Measurements from ENCODE around the gene WSB1. TPM values are rescaled to one million over a fixed set of nuclear protein-coding genes. Genes with fewer than 3 reads are reported as not detected.
A peak's percentile ranks its signal among the peaks of the same experiment; 100 is the strongest.

WSB1 gene
- total RNA-seq, 1 donor from 2014 or later, result 270 TPM

DNA sequence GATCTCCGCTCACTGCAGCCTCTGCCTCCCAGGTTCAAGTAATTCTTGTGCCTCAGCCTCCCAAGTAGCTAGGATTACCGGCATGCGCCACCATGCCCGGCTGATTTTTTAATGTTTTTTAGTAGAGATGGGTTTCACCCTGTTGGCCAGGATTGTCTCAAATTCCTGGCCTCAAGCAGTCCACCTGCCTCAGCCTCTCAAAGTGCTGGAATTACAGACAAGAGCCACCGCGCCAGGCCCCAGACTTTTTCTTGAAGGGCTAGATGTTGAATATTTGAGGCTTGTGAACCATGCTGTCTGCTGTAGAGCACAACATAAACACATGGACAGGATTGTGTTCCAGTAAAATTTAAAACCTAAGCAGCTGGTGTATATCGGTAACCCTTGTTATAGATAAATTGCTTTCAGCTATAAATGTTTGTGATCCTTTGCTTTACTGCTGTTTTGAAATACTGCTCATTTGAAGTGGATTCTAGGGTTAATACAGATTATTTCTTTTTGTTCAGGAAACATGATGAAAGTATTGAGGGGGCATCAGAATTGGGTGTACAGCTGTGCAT is 12.4 kb downstream of the WSB1 start:
- H3K4me3 Mint-ChIP-seq, result no peak overlapping the region
- peak overlapping the region; percentile 1 for H3K27ac Mint-ChIP-seq
- H3K36me3 Mint-ChIP-seq, result peaks cover 26% of the 10 kb centered on the region
- DNase-seq (ENCODE audit: extremely low spot score, unreplicated experiment), result no peak
- H3K4me1 Mint-ChIP-seq (ENCODE audit: unreplicated experiment), result peaks cover 12% of the 10 kb centered on the region
- TF ChIP-seq, protein P1, sequence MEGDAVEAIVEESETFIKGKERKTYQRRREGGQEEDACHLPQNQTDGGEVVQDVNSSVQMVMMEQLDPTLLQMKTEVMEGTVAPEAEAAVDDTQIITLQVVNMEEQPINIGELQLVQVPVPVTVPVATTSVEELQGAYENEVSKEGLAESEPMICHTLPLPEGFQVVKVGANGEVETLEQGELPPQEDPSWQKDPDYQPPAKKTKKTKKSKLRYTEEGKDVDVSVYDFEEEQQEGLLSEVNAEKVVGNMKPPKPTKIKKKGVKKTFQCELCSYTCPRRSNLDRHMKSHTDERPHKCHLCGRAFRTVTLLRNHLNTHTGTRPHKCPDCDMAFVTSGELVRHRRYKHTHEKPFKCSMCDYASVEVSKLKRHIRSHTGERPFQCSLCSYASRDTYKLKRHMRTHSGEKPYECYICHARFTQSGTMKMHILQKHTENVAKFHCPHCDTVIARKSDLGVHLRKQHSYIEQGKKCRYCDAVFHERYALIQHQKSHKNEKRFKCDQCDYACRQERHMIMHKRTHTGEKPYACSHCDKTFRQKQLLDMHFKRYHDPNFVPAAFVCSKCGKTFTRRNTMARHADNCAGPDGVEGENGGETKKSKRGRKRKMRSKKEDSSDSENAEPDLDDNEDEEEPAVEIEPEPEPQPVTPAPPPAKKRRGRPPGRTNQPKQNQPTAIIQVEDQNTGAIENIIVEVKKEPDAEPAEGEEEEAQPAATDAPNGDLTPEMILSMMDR (conservative IDR thresholded peaks at IDR 0.05), result no peak
- no peaks in the 10 kb centered on the region for H3K27me3 Mint-ChIP-seq
- H3K9me3 Mint-ChIP-seq, result no peaks in the 10 kb centered on the region

DNA sequence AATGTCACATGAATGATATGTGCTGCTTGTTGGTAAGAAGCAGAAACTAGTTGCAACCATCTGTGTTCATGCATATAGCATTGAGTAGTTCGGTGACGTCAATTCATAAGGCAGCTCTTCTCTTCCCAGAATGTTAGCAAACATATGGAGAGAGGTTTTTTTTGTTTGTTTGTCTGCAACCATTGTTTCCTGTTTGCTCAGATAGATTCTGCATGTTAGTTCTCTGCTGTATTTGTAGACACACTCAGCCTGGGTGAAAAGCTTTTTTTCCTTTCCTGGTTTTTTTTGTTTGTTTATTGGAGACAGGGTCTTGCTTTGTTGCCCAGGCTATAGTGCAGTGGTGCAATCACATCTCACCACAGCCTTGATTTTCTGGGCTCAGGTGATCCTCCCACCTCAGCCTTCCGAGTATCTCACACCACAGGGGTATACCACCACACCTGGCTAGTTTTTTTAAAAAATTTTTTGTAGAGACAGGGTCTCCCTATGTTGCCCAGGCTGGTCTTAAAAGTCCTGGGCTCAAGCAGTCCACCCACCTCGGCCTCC is 16.7 kb downstream of the WSB1 start:
- Mint-ChIP-seq H3K9me3 (no peaks in the 10 kb centered on the region), H3K4me1 (ENCODE audit: unreplicated experiment) (peaks cover 5% of the 10 kb centered on the region), H3K4me3 (no peak overlapping the region), H3K27ac (no peak overlapping the region), H3K27me3 (no peaks in the 10 kb centered on the region), H3K36me3 (peaks cover 33% of the 10 kb centered on the region)
- no peak for DNase-seq (ENCODE audit: extremely low spot score, unreplicated experiment)
- TF ChIP-seq, protein P1 (conservative IDR thresholded peaks at IDR 0.05), result no peak

DNA sequence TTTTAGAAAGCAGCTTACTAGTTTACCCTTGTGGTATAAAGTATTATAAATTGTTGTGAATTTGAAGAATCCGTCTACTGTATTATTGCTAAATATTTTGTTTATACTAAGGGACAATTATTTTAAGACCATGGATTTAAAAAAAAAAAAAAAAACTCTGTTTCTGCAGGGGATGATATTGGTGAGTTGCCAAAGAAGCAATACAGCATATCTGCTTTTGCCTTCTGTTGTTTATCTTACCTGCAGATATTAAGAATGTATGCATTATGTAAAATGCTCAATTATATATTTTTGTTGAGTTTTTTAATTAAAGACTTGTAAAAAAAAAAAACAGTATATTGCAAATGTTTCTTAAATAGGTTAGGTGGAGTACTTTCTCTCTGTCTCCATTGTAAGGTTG is 19.4 kb downstream of the WSB1 start:
- DNase-seq (ENCODE audit: extremely low spot score, unreplicated experiment), result no peak
- Mint-ChIP-seq H3K9me3 (no peaks in the 10 kb centered on the region), H3K36me3 (peaks cover 33% of the 10 kb centered on the region), H3K27ac (no peak overlapping the region), H3K27me3 (no peaks in the 10 kb centered on the region), H3K4me1 (ENCODE audit: unreplicated experiment) (peaks cover 5% of the 10 kb centered on the region), H3K4me3 (no peak overlapping the region)
- TF ChIP-seq, protein P1 (conservative IDR thresholded peaks at IDR 0.05), result no peak

DNA sequence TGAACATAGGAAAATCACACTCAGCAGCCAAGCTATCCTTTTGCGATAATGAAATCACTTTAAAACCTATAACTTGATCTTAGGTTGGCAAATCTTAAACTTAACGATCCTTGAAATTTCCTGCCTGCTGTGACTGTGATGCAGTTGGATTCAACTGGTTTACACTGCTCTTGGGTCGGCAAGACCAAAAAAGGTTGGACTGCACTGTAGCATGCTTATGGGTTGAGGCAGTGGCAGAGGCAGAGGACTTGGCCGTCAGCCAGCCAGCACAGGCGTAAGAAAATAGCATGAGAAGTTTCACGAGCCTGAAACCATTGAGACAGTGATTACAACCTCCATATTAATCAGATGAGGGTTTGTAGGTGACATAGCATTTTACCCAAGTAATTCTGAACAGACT is 21.4 kb downstream of the WSB1 start:
- Mint-ChIP-seq H3K27ac (peak overlapping the region; percentile 71), H3K27me3 (no peaks in the 10 kb centered on the region), H3K4me1 (ENCODE audit: unreplicated experiment) (peaks cover 5% of the 10 kb centered on the region), H3K4me3 (peak overlapping the region; percentile 18), H3K9me3 (no peaks in the 10 kb centered on the region), H3K36me3 (peaks cover 29% of the 10 kb centered on the region)
- no peak for DNase-seq (ENCODE audit: extremely low spot score, unreplicated experiment)
- TF ChIP-seq, protein P1 (conservative IDR thresholded peaks at IDR 0.05), result no peak

DNA sequence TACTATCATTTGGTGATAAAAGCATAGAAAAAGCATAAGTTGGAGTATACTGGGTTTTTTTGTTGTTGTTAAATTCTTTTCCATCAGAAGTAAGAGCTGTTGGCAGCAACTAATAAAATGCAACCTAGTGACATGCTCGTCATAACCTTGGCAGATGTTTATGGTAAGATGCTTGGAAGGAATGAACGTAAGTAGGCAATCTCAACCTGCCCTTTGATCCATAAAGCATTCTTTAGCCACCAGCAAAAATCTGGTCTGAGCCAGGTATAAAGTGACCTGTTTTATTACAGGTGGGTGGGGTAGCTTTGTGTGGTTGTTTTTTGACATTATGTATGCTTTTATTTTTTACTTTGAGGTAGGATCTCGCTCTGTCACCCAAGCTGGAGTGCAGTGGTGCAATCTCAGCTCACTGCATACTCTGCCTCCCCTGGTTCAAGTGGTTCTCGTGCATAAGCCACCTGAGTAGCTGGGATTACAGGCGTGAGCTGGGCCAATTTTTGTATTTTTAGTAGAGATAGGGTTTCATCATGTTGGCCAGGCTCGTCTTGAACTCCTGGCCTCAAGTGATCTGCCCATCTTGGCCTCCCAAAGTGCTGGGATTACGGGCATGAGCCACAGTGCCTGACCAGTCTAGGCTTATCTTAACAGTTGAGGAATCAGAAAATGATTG is 22.0 kb downstream of the WSB1 start:
- DNase-seq (ENCODE audit: extremely low spot score, unreplicated experiment), result no peak
- TF ChIP-seq, protein P1 (conservative IDR thresholded peaks at IDR 0.05), result no peak
- H3K4me3 Mint-ChIP-seq, result no peak overlapping the region
- H3K36me3 Mint-ChIP-seq, result peaks cover 23% of the 10 kb centered on the region
- H3K4me1 Mint-ChIP-seq (ENCODE audit: unreplicated experiment), result peaks cover 5% of the 10 kb centered on the region
- no peaks in the 10 kb centered on the region for H3K27me3 Mint-ChIP-seq
- H3K27ac Mint-ChIP-seq, result peak overlapping the region; percentile 71
- H3K9me3 Mint-ChIP-seq, result no peaks in the 10 kb centered on the region
